H1 (cell line): ENCODE data around the gene ELSPBP1. TPM values are rescaled to one million over a fixed set of nuclear protein-coding genes. Genes with fewer than 3 reads are reported as not detected.

Source experiments
- CHD1 ChIP-seq: IDR thresholded peaks from 2 replicates; pipeline ENCODE4 v1.6.1; 2012; ENCODE audit warnings: low read depth, low read length, improper control_type of control experiment
- KDM1A ChIP-seq: fragments of 200-600, 300-600 bp; sonication (generic); IDR thresholded peaks from 2 replicates; pipeline ENCODE4 v1.7.1; 2016; ENCODE audit warnings: mild to moderate bottlenecking, low read length, borderline replicate concordance
- SIX5 ChIP-seq: IDR thresholded peaks from 2 replicates; pipeline ENCODE4 v1.6.1; 2011; ENCODE audit warnings: mild to moderate bottlenecking, low read depth, low read length
- SRF ChIP-seq: IDR thresholded peaks from 2 replicates; pipeline ENCODE4 v1.6.1; 2011; ENCODE audit warnings: mild to moderate bottlenecking, low read depth, low read length, moderate library complexity
- TAF1 ChIP-seq: IDR thresholded peaks from 2 replicates; pipeline ENCODE4 v1.6.1; 2011; ENCODE audit warnings: mild to moderate bottlenecking, low read depth, low read length
- TCF12 ChIP-seq: IDR thresholded peaks from 2 replicates; pipeline ENCODE4 v1.6.1; 2011; ENCODE audit warnings: low read depth, mild to moderate bottlenecking, low read length
- polyA plus RNA-seq, 7 experiments: library from polyadenylated mRNA; depleted of rRNA in 3 of 7; stranded (reverse) in 5 of 7; unstranded in 2 of 7; fragments of >200 nt in 5 of 7; fragments of 200-250 nt in 2 of 7; gene quantifications; 1 replicate in 5 of 7; 2 replicates in 1 of 7; 4 replicates in 1 of 7; pipeline versions ENCODE4 v1.2.1 to v1.2.3, GENCODE V29; 2011 to 2013; ENCODE audit warnings: missing spikeins in 2 of 7, mixed read lengths in 2 of 7
- total RNA-seq: library from RNA; stranded (reverse); fragmentation: NEBNext Ultra II Directional; extraction: Animal tissue kit (Norgen Biotek cat#: 25700); gene quantifications from 2 replicates; pipeline ENCODE4 v1.2.1, GENCODE V29; 2021

ELSPBP1 gene
- total and polyA plus RNA-seq, 2 of the 8 experiments (the other 6 are each of a cell fraction or from before 2014, with no cell fraction given): not detected

GRCh38 chr19:47992070-47992469, 2.4 kb upstream of the ELSPBP1 start, which contains the start of gene BSPH1 (continued):
- TF ChIP-seq CHD1 (no peak), SIX5 (no peak), TAF1 (no peak), KDM1A (no peak), TCF12 (no peak), SRF (no peak)
